GM04503 (cell line): ENCODE data around the gene ATG10.

Source experiments
- DNase-seq: peaks from one replicate; pipeline ENCODE4 v3.0.0-alpha.2; 2012; ENCODE audit warnings: low read depth

The ATG10 gene

DNA sequence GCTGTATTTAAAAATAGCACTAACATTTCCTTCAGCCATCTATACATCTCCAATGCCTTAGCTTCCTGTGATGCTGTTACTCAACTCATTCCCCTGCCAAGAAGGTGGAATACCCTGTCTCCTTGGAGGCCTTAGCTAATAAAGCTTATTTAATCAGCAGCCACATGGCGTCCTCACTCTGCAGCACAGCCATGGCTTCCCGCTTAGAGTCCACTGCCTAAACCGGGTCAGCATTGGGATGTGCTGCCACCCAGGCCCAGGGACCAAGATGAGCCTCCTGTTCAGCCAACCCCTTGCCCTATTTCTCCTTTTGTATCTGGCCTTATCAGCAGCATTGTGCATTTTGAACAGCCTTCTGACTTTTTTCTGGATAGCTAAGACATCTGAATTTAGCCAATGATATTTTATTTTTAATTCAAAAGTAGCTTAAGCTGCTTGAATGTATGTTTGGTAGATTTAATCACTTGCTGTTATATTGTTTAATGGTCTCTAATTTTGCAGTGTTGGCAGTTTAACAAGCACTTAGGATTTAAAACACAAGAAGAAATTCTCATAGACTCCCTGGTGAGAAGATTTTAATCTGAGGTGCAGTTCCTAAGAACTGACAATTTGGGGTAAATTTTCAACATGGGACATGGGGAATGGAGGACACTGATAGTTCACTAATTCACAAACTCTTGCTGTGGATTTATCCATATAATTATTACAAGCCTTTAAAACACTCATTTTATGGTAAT is 193.3 kb downstream of the ATG10 start:
- DNase-seq: no peak

DNA sequence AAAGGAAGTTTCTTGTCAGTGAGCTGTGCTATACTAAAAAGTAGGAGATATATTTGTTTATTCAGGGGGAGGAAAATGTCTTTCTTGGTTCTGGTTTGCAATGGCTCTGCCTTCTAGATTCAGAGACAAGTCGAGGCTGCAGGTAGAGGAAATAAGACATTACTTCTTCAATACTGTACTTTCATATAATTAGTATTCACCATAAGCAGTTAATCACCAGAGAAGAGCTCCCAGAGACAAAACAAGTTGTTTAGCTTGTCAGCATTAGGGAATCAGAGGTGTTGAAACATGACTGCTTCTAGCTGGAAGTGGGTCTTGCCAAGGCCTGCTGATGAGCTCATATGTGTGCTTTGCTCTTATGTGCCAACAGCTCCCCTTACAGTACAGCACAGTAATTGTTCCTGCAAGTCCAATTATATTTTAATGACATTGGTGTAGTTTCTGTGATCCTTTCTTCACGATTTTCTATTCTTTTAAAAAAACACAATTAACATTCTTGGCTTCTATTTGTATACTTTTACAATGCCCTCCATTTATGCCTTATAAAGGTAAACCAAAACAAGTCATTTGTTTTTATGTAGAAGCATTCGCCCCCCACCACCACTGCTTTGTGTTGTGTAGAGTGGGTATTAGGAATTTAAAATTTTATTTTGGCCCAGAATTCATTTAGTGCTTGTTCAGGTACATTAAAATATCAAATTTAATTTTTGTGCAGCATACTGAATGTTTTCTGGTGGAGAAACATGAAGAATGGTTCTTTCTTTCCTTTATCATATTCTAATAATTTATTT is 194.1 kb downstream of the ATG10 start:
- peak; percentile 76 for DNase-seq

DNA sequence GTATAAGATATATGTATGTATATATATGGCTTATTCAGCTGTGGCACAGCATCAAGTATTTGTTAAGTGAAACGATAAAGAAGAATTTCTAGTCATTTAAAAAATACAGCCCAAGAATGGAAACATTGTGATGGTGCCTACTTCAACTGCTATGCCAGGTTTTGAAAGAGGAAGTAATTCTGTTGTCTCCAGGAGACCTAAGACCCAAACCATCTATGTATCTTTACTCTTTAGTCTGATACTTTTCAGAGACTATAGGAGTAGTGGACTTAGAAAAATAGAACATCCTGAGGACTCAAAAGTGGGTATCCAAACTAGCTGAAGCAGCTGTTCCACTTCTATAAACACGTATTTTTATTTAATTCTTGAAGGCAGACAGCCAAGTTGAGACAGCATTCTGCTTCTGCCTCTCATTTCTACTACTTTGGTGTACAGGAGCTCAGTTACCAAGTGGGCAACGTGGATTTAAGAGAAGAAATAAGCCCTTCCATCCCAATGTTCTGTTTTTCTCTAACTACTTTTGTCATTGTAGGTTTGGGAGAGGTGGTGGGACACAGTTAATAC is 195.6 kb downstream of the ATG10 start:
- DNase-seq: no peak

DNA sequence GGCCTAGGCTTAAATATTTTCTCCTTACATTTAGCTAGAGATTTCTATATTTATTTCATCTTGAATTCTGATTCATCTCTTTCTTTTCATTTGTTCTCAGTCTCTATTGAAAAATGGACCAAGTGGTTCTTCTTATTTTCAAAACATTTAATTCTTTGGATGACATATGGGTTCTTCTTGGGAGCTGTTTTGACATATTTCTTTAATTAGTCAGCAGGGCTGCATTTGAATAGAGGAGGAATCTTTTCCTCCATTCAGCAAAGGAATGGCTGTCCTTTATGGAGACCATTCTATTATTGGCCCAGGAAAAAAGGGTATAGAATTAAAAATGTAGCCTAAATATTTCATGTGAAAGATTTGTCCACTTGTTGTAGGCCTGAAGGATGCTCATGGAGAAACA is 196.5 kb downstream of the ATG10 start:
- DNase-seq: no peak

DNA sequence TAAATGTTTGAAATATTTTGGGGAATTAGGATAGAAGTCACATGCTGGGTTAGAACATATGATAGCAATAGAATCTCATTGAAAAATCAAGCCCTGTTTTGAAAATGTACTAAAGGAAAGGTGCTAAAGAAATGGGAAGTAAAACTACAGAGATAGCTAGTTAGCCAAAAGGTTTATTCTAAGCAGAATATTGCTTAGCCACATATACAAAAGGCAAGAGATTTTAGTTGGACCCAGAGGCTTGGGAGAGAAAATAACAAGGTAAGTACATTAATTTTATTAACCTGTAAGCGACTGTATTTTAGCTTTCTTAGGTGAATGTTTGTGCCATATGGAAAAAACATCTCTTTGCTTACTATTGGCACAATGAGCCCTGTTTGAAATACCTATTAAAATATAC is 198.1 kb downstream of the ATG10 start:
- DNase-seq: no peak

DNA sequence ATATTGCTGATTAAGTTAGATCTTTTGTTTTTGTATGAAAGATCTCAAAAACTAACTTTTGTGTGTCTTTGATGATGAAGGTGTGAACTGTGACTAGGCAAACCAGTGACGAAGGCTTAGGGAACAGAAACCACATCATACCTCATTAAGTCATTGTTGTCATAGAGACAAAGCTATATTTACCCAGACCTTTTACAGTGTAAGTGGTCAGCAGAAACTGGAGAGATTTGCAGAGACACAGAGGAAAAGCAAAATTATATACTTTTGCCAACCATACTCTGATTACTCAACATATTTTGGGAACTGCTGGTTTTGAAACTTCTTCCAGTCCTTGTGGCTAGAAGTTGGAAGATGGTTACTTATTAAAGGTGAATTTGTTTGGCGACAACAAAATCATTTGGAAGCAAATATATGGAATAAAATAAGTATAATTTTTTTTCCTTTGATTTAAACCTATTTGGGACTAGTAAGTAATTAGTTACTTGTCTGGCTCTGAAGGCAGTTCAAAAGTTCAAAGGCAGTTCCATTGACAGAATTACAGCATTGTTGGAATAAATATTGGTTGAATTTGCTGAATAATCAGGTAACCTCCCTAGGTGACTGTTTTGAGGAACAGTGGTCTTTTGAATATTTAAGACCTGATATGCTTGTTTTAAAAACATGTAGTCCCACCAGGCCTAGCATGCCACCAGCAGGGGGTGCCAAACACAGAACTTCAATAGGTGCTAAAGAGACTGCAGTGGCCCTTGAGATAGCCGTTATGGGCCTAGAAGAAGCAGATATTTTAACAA is 202.5 kb downstream of the ATG10 start:
- DNase-seq: peak; percentile 52

DNA sequence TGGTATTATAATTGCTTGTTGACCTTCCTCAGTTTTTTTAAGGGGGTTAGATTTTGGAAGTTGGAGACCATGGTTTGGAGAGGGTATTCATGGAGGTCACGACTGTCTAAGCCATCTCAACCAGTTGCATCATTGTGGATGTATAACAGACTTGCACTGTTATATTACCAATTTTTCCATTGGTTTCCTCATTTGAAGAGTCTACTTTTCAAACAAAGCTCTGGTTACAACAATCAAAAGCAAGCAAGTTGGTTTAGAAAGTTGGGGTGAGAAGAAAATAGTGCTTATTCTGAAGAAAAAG is 203.0 kb downstream of the ATG10 start:
- DNase-seq: no peak

DNA sequence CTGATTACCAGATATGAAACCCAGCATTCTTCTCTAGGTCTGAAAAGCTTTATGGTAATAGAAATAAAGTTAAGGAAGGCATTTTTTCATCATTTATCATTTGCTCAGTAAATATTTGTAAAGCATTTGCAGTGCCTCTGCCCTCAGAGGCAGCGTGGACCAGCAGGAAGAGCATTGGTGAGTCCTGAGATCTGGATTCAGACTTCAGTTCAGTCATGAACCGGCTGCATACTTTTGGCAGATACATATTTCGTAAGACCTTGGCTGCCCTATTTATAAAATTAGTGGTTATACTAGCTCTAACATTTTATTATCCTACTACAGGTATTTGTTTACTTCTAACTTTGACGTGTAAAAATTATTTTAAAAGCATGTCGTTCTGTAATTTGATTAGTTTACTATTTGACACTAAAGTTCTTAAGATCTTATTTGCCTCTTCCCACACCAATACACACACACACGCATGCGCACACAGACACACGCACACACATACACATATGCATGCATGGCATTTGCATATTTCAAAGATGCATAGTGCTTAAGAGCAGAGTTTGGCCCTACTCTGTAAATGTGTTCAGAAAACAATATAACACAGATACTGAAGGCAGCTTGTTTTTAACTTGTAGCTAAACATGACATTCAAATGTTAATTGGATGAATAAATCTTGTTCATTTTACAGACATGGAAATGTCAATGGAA is 204.4 kb downstream of the ATG10 start:
- no peak for DNase-seq

DNA sequence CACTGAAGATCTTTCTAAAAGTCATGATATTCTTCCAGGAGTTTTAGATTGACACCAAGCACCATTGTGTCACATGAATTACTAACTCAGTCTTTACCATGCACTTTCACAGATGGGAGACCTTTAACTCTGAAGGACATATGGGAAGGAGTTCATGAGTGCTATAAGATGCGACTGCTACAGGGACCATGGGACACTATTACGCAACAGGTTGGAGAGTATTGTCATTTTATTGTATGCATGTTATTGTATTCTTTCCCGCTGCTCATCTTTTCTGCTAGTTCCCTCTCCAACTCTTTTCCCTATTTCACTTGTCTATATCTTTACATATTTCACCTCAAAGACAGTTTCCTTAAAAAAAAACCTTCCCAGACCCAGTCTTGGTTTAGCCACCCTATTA is 206.6 kb downstream of the ATG10 start:
- no peak for DNase-seq

DNA sequence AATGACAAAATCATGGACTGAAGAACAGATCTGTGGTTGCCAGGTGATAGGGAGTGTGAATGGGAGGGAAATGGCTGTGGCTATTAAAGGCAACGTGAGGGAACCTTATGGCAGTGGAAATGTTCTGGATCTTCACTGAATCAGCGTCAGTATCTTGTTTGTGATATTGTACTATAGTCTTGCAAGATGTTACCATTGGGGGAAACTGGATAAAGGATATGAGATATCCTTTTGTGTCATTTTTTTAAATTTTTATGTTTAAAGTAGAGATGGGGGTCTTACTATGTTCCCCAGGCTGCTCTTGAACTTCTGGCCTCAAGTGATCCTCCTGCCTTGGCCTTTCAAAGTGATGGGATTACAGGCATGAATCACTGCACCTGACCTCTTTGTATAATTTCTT is 210.8 kb downstream of the ATG10 start:
- no peak for DNase-seq

DNA sequence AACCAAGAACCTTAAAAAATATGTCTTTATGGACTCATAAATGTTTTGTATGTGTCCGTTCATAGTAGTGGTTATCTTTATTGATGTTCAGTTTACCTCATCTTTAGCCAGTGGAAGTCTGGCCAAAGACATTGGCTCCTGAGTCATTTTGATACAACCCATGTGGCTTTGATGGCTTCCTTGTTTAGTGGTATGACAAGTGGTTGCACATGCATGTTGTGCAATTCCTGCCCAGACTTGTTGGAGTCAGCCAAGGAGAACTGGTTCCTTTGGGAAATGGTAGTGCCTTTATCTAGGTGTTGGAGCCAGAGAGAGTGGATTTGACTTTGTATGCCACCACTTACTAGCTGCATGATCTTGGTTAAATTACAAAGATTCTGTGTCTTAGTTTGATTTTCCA is 212.0 kb downstream of the ATG10 start:
- DNase-seq: peak; percentile 50

DNA sequence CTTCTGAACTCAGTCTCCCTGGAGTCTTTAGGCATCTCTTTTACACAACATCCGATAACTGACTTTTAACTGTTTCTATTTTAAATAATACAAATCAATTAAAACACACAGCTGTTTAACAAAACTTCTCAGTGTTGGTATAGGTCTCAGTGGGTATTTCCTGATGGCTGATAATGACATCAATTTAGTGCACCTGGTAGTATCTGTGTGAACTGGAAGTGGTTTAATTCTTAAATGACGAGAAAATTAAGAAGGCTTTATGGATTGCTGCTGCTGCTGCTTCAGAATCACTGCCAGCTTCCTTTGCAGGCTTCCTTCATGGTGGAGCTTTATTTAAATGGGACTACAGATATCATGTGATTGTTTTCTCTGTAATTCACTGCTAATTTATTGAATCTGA is 214.0 kb downstream of the ATG10 start:
- no peak for DNase-seq

DNA sequence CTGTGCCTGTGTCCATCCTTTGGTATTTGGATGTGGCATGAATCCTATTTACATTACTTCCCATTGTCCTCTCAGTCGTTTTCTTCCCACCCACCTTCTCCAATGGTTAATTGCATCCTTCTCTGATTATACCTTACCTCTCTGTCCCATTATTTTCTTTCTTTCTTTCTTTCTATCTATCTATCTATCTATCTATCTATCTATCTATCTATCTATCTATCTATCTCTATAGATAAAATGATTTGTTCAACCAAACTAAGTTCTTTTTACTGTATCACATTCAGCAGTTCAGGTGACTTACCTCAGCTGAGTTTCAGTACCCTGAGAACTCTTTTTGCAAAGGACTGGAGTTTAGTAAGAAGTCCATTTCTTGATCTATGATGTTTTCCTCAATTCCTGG is 225.7 kb downstream of the ATG10 start:
- no peak for DNase-seq

DNA sequence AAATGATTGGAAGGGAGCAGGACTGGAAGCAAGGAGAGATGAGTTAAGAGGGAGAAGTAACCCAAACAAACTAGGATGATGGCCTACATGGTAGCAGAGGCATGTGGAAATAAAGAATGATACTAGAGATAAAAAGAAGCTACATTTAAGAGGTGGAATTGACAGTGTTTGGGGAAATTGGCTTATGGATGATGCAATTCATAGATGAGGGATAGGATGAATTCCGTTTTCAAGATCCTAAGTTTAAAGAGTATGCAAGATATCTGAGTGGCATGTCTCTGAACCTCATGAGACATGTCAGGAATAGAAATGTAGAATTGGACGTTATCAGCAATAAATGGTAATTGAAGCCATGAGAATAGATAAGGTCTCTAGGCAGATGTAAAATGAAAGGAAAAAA is 232.7 kb downstream of the ATG10 start:
- no peak for DNase-seq

DNA sequence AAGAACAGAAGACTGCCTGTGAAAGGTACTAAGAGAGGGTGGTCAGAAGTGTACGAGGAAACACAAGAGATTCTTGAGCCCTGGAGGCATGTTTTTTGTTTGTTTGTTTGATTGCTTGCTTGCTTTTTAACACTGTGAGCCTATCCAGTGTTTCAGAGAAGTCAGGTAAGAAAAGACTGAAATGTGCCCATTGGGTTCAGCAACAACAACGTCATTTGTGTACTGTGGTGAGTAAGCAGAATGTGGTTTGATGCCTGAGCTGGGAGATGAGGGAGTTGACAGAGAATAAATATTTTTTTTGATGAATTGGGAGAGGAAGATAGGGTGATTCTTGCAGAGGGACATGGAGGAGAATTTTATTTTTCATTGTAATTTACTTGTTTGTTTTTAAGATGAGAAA is 233.2 kb downstream of the ATG10 start:
- no peak for DNase-seq

DNA sequence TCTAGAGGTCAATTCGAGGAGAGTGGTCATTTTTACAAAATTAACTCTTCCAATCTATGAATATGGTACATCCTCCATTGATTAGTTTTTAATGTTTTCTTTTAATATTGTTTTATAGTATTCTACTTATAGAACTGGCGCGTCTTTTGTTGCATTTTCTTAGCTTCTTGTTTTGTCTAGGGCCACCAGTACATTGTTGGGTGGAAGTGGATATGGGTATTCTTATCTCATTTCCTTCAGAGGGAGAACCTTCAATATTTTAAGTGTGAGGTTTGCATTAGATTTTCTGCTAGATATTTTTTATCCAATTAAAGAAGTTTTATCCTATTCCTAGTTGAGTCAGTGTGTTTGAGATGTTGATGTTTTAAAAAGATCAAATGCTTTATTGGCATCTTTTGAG is 236.5 kb downstream of the ATG10 start:
- DNase-seq: no peak

DNA sequence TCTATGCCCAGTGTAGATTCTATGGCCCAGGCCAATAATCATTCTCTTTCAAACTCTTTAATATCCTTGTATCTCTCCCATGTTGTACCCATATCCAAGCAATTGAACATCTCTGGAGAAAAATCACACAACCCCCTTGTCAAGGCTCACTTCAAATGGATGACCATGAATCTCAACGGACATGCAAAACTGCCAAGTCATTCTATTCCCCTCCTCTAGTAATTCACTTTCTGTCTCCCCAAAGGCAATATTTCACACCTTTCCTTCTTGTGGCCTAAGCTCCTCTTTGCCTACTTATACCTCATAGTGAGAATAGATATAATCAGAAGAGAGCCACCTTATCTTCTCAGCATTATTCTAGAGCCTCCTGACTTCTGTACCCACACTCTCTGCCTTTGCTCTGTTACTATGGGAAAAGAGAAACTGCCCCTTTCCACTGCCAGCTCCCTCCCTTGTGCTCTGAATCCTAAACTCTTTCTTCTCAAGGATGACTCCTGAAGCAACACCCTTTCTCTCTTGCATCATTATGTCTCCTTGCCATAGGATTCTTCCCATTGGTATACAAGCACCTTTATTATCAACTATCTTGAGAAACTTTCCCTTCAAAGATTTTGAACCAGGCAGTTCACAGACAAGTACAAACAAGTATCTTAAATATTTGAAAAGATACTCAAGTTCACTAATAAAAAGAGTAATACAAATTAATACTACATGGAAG is 240.2 kb downstream of the ATG10 start:
- no peak for DNase-seq

DNA sequence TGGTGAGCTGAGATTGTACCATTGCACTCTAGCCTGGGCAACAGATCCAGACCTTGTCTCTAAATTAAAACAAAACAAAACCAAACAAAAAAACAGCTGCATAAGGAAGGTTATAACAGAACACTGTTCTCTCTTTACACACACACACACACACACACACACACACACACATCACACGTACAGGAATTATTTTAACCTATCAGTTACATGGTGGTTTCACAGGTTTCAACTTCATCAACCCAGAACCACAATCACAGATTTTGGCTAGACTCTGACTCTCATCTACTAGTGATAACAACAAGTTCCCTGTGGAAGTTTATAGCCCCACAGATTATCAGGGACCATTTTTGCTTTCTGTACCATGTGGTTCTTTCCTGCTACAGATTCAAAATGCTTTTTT is 246.1 kb downstream of the ATG10 start:
- DNase-seq: no peak

DNA sequence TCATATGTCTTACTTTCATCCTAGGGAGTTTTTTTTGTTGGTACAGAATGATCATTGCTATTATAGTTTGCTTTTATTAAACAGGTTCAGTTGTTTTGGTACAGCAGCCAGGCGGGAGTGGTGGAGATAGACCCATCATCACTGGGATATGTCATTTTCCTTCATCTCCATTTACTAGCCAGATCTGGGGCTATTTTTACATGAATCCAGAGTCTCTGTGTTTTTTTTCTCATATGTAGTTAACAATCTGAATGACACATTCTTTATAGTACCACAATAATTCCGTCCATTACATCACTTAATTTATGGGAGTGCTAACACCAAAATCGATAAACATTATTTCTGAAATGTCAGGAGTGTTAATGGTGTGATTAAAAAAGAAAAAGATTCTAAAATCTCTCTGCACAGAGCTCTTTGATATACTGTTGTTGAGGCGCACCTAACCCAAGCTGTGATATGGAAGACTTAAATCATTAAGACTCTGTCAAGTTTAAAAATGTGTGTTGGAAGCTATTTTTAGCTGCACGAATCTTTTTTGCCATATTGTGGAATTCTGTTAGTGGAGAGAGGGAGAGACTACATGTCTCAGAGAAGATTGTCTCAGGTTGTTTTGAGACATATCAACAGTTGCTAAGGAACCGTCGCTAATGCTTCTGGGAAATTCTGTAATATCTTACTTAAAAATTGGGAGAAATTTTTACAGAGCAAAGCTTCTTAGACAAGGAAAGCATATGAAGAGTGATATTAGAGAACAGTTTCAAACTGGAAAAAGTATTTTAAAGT is 246.7 kb downstream of the ATG10 start:
- DNase-seq: no peak

DNA sequence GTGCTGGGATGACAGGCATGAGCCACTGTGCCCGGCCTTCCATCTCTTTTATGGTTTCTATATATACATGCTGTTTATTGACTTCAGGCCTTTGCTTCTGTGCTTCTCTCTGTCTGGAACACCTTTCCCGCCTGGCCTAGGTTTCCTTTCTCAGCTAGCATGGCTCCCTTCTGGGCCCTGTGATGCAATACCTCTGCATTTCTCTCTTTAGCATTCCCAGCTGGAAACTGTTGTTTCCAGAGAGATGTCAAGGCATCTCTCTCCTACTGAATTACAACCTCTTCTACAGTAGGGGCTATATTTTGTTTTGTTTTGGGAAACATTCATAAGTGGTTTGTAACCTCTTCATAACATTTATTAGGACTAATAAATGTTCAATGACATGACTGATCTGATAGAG is 249.2 kb downstream of the ATG10 start:
- DNase-seq: no peak
